Measurements from ENCODE around the gene RPP25L. TPM values are rescaled to one million over a fixed set of nuclear protein-coding genes. Genes with fewer than 3 reads are reported as not detected.

The RPP25L gene
- total RNA-seq, 4 donors from 2014 or later, result 18.4 to 27.3 (median 22.4) TPM

- TF ChIP-seq, protein P1, sequence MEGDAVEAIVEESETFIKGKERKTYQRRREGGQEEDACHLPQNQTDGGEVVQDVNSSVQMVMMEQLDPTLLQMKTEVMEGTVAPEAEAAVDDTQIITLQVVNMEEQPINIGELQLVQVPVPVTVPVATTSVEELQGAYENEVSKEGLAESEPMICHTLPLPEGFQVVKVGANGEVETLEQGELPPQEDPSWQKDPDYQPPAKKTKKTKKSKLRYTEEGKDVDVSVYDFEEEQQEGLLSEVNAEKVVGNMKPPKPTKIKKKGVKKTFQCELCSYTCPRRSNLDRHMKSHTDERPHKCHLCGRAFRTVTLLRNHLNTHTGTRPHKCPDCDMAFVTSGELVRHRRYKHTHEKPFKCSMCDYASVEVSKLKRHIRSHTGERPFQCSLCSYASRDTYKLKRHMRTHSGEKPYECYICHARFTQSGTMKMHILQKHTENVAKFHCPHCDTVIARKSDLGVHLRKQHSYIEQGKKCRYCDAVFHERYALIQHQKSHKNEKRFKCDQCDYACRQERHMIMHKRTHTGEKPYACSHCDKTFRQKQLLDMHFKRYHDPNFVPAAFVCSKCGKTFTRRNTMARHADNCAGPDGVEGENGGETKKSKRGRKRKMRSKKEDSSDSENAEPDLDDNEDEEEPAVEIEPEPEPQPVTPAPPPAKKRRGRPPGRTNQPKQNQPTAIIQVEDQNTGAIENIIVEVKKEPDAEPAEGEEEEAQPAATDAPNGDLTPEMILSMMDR (IDR thresholded peaks at IDR 0.05; ENCODE audit: low read depth), result no peak
Measured at GRCh38 chr9:34591917-34592866, 19.7 kb downstream of the RPP25L start.

DNA sequence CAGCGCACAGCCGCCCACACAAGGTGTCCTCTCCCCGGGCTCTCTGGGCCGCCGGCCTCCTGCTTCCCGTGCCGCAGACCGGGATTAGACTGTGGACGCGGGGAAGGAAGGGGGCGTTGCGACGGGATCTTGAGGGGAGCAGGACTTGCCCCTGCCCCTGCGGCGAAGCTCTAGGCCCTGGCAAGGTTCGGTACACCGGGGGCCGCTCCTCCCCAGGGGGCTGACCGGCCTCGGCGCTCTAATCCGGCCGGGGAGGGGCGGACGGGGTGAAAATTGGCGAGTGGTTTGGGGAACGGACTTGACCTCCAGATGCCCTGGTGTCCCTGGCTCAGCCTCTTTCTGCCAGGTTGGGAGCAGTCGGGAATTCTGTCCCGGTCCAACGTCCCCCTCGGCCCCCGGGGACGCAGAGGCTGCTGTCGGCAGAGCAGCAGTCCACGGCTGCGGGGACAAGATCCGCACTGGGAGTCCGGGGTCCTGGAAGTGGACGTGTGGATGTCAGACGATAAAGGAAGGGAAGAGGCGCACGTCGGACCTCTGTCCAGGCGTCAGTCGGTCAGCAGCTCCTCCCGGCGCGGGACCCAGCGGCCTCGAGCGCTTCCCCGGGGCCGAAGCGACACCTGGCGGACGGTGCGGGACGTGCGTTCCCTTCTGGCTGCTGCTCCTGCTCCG is 20.5 kb downstream of the RPP25L start:
- TF ChIP-seq, protein P1 (IDR thresholded peaks at IDR 0.05; ENCODE audit: low read depth), result no peak

- TF ChIP-seq, protein P1 (IDR thresholded peaks at IDR 0.05; ENCODE audit: low read depth), result no peak
Measured at GRCh38 chr9:34590381-34591247, 21.3 kb downstream of the RPP25L start.

GRCh38 chr9:34589636-34590380 is 22.1 kb downstream of the RPP25L start, which contains the start of gene CNTFR:
CNTFR (minus strand) TSS chr9:34589724; CDS start chr9:34568981, 20,743 bp downstream.
- TF ChIP-seq, protein P1 (IDR thresholded peaks at IDR 0.05; ENCODE audit: low read depth), result no peak

- TF ChIP-seq, protein P1 (IDR thresholded peaks at IDR 0.05; ENCODE audit: low read depth), result no peak
Measured at GRCh38 chr9:34588671-34589635, 22.9 kb downstream of the RPP25L start.

- TF ChIP-seq, protein P1 (IDR thresholded peaks at IDR 0.05; ENCODE audit: low read depth), result no peak
Measured at GRCh38 chr9:34587271-34587670, 24.6 kb downstream of the RPP25L start.
